Measurements from ENCODE around the gene UHRF1. TPM values are rescaled to one million over a fixed set of nuclear protein-coding genes. Genes with fewer than 3 reads are reported as not detected.

Gene UHRF1
- total and polyA plus RNA-seq, 4 donors, result 0.06 to 57.4 (median 0.73) TPM

GRCh38 chr19:4979211-4979807 is 70.0 kb downstream of the UHRF1 start:
- Histone ChIP-seq H3K9ac (ENCODE audit: low read depth in 1 of 2, low read length in 2 of 2) (no peak overlapping the region), H3K4me3 (ENCODE audit: low read depth in 1 of 3, low read length in 3 of 3) (no peak overlapping the region), H3K36me3 (ENCODE audit: control insufficient read depth in 4 of 4, insufficient read depth in 3 of 4, low read depth in 1 of 4, low read length in 3 of 4) (peaks cover 0 to 5% (median 2%) of the 10 kb centered on the region in 4 donors), H3K27ac (ENCODE audit: low read depth in 1 of 2, low read length in 2 of 2) (peak overlapping the region; percentile 25 to 65), H3K4me1 (ENCODE audit: control insufficient read depth in 4 of 4, insufficient read depth in 4 of 4, low read length in 3 of 4) (peaks cover 4 to 47% (median 28%) of the 10 kb centered on the region in 4 donors), H3K27me3 (ENCODE audit: control insufficient read depth in 4 of 4, insufficient read depth in 4 of 4, low read length in 3 of 4) (no peaks in the 10 kb centered on the region), H3K9me3 (ENCODE audit: control insufficient read depth in 4 of 4, low read length in 3 of 4) (no peaks in the 10 kb centered on the region)
- no peak for DNase-seq (ENCODE audit: low spot score)
- WGBS, result 62% methylated on average over 8 of the region's 8 CpGs
- TF ChIP-seq RXRA (IDR thresholded peaks at IDR 0.05) (peak in 1 of 2 donors; percentile 47), SP1 (IDR thresholded peaks at IDR 0.05) (no peak), ATF3 (IDR thresholded peaks at IDR 0.05) (no peak), HNF4A (conservative IDR thresholded peaks at IDR 0.05) (peak in 1 of 2 donors; percentile 68), YY1 (IDR thresholded peaks at IDR 0.05) (peak; percentile 29)
- TF ChIP-seq, protein P1, sequence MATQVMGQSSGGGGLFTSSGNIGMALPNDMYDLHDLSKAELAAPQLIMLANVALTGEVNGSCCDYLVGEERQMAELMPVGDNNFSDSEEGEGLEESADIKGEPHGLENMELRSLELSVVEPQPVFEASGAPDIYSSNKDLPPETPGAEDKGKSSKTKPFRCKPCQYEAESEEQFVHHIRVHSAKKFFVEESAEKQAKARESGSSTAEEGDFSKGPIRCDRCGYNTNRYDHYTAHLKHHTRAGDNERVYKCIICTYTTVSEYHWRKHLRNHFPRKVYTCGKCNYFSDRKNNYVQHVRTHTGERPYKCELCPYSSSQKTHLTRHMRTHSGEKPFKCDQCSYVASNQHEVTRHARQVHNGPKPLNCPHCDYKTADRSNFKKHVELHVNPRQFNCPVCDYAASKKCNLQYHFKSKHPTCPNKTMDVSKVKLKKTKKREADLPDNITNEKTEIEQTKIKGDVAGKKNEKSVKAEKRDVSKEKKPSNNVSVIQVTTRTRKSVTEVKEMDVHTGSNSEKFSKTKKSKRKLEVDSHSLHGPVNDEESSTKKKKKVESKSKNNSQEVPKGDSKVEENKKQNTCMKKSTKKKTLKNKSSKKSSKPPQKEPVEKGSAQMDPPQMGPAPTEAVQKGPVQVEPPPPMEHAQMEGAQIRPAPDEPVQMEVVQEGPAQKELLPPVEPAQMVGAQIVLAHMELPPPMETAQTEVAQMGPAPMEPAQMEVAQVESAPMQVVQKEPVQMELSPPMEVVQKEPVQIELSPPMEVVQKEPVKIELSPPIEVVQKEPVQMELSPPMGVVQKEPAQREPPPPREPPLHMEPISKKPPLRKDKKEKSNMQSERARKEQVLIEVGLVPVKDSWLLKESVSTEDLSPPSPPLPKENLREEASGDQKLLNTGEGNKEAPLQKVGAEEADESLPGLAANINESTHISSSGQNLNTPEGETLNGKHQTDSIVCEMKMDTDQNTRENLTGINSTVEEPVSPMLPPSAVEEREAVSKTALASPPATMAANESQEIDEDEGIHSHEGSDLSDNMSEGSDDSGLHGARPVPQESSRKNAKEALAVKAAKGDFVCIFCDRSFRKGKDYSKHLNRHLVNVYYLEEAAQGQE (IDR thresholded peaks at IDR 0.05), result peak; percentile 57

DNA sequence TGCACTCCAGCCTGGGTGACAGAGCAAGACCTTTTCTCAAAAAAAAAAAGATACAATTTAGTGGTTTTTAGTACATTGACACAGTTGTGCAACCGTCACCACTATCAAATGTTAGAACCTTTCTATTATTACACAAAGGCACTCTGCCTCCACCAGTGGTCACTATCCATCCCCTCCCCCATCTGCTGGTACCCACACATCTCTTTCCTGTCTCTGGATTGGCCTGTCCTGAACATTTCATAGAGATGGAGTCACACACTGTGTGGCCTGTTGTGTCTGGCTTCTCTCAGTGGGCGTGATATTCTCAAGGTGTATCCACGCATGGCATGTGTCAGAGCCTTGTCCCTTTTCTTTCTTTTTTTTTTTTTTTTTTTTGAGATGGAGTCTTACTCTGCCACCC is 70.8 kb downstream of the UHRF1 start:
- peaks cover 0 to 5% (median 2%) of the 10 kb centered on the region in 4 donors for H3K36me3 ChIP-seq (ENCODE audit: control insufficient read depth in 4 of 4, insufficient read depth in 3 of 4, low read depth in 1 of 4, low read length in 3 of 4)
- TF ChIP-seq YY1 (IDR thresholded peaks at IDR 0.05), result no peak
- TF ChIP-seq FOXA2 (IDR thresholded peaks at IDR 0.05), result no peak
- TF ChIP-seq MAX (IDR thresholded peaks at IDR 0.05), result no peak
- no peak for TF ChIP-seq GABPA (IDR thresholded peaks at IDR 0.05 in 1 of 2, conservative IDR thresholded peaks at IDR 0.05 in 1 of 2)
- no peak for TF ChIP-seq RAD21 (IDR thresholded peaks at IDR 0.05)
- no peaks in the 10 kb centered on the region for H3K27me3 ChIP-seq (ENCODE audit: control insufficient read depth in 4 of 4, insufficient read depth in 4 of 4, low read length in 3 of 4)
- no peaks in the 10 kb centered on the region for H3K9me3 ChIP-seq (ENCODE audit: control insufficient read depth in 4 of 4, low read length in 3 of 4)
- H3K9ac ChIP-seq (ENCODE audit: low read depth in 1 of 2, low read length in 2 of 2), result no peak overlapping the region
- no peak for DNase-seq (ENCODE audit: low spot score)
- no peak overlapping the region for H3K4me3 ChIP-seq (ENCODE audit: low read depth in 1 of 3, low read length in 3 of 3)
- WGBS, result 84% methylated on average over 3 of the region's 3 CpGs
- peaks cover 4 to 42% (median 25%) of the 10 kb centered on the region in 4 donors for H3K4me1 ChIP-seq (ENCODE audit: control insufficient read depth in 4 of 4, insufficient read depth in 4 of 4, low read length in 3 of 4)
- H3K27ac ChIP-seq (ENCODE audit: low read depth in 1 of 2, low read length in 2 of 2), result no peak overlapping the region

- no peak overlapping the region for H3K9ac ChIP-seq (ENCODE audit: low read depth in 1 of 2, low read length in 2 of 2)
- no peaks in the 10 kb centered on the region for H3K27me3 ChIP-seq (ENCODE audit: control insufficient read depth in 4 of 4, insufficient read depth in 4 of 4, low read length in 3 of 4)
- peaks cover 4 to 34% (median 20%) of the 10 kb centered on the region in 4 donors for H3K4me1 ChIP-seq (ENCODE audit: control insufficient read depth in 4 of 4, insufficient read depth in 4 of 4, low read length in 3 of 4)
- no peak overlapping the region for H3K27ac ChIP-seq (ENCODE audit: low read depth in 1 of 2, low read length in 2 of 2)
- peaks cover 0 to 7% (median 2%) of the 10 kb centered on the region in 4 donors for H3K36me3 ChIP-seq (ENCODE audit: control insufficient read depth in 4 of 4, insufficient read depth in 3 of 4, low read depth in 1 of 4, low read length in 3 of 4)
- no peaks in the 10 kb centered on the region for H3K9me3 ChIP-seq (ENCODE audit: control insufficient read depth in 4 of 4, low read length in 3 of 4)
- WGBS, result 81% methylated on average over 27 of the region's 27 CpGs
- no peak overlapping the region for H3K4me3 ChIP-seq (ENCODE audit: low read depth in 1 of 3, low read length in 3 of 3)
- DNase-seq (ENCODE audit: low spot score), result no peak
- TF ChIP-seq JUND (IDR thresholded peaks at IDR 0.05), result no peak
- no peak for TF ChIP-seq TAF1 (conservative IDR thresholded peaks at IDR 0.05)
- TF ChIP-seq FOXA2 (IDR thresholded peaks at IDR 0.05), result no peak
- no peak for TF ChIP-seq HNF4G (IDR thresholded peaks at IDR 0.05)
- no peak for TF ChIP-seq YY1 (IDR thresholded peaks at IDR 0.05)
- no peak for TF ChIP-seq SP1 (IDR thresholded peaks at IDR 0.05)
- no peak for TF ChIP-seq ATF3 (IDR thresholded peaks at IDR 0.05)
- no peak for TF ChIP-seq NR2F2 (IDR thresholded peaks at IDR 0.05)
- no peak for TF ChIP-seq EGR1 (IDR thresholded peaks at IDR 0.05; ENCODE audit: low read depth in 2 of 2)
- no peak for TF ChIP-seq CTCF (IDR thresholded peaks at IDR 0.05; ENCODE audit: low read depth, low read length, missing input control)
Measured at GRCh38 chr19:4980838-4981680, 71.8 kb downstream of the UHRF1 start.
